HG02938 (cell line): ENCODE measurements around the gene CD226.
"Not testable (repeated sequence)": the region's sequence is repeated elsewhere in the genome, so short reads cannot be mapped to it uniquely, and the experiment has no call there.

Experiments
- ATAC-seq: cut with Tn5 transposase; IDR thresholded peaks from one replicate; pipeline ENCODE4 v1.9.1; 2021; ENCODE audit warnings: mild to moderate bottlenecking, moderate library complexity; ENCODE audit not compliant: unreplicated experiment

CD226 gene

GRCh38 chr18:69876490-69876889 lies 71.2 kb downstream of the CD226 start:
- ATAC-seq = no peak

- no peak for ATAC-seq
Observed at GRCh38 chr18:69874058-69874457, 73.6 kb downstream of the CD226 start.

- ATAC-seq = no peak
Observed at GRCh38 chr18:69872661-69873060, 75.0 kb downstream of the CD226 start.

GRCh38 chr18:69871363-69871762 lies 76.3 kb downstream of the CD226 start:
- ATAC-seq = no peak

DNA sequence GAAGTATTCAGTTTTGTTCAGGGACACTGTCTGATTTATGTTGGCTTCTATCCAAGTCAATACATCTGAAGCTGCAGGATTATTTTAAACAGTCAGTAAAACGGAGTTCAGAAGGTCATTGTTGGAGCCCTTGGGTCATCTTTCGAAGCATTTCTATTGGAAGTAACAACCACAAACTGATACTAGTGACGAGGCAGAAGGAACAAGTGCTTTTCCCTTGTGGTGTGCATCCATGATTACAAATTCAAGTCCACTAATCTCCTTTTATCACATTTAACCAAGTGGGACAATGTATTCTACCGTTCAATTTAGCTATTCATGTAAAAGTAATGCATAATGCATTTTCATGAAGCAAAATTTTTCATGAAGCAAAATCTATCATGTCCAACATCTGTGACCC lies 76.9 kb downstream of the CD226 start:
- ATAC-seq = no peak

- ATAC-seq = no peak
Observed at GRCh38 chr18:69866212-69866611, 81.5 kb downstream of the CD226 start.

DNA sequence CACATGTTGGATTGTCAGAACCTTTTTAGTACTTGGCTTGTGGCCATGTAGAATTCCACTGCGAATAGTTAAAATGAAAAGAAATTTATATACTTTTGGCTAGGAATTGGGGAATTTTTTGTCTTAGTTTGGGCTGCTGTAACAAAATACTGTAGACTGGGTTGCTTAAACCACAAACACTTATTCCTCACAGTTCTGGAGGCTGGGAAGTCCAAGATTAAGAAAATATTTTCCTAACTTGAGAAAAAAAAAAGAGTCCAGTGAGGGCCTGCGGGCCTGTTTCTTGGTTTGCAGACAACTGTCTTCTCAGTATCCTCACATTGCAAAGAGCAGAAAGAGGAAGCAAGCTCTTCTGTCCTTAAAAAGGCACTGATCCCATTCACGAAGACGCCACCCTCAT lies 81.9 kb downstream of the CD226 start:
- no peak for ATAC-seq

- peak; percentile 92 for ATAC-seq
Observed at GRCh38 chr18:69864802-69865201, 82.9 kb downstream of the CD226 start.

GRCh38 chr18:69858897-69859296 lies 88.8 kb downstream of the CD226 start:
- ATAC-seq = no peak

GRCh38 chr18:69854455-69854854 lies 93.2 kb downstream of the CD226 start:
- no peak for ATAC-seq

- ATAC-seq = no peak
Observed at GRCh38 chr18:69853051-69853450, 94.6 kb downstream of the CD226 start.

DNA sequence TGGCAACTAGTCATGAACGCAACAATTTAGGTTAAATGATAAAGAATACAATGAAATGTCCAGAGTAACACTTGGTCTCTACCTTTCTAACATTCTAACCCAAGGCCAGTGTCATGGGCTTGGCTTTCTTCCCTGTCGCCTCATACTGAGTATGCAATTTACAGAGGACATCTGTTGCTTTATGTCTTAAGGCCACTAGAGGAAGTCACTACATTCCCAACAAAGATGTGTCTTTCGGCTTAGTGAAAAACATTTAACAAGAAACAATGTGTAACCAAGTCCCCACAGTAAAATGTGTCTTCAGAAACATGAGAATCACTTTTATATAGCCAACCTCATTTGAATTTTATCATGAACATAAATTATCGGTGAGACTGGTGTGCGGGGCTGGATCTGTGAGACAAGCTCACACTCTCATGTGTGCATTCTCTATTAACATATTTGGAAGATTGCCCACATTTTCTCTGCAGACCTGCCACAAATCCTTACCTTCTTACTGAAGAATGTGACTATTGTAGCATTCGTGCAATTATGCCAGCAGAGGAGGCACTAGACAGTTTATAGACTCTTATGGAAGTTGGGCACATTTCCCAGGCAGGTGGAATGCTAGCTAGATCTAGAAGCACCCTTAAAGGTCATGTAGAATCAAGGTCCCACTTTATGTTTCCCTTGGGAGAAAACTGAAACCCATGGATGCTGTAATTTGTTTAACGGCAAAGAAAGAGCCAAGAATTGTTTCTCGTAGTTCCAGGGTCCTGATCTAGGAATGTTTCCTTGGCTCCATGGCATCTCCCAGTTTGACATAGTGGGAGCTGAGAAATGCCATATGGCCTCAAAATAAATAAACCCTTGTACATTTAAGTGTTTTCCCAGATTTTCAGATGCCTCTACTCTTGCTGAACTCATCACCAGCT lies 101.8 kb downstream of the CD226 start:
- no peak for ATAC-seq

DNA sequence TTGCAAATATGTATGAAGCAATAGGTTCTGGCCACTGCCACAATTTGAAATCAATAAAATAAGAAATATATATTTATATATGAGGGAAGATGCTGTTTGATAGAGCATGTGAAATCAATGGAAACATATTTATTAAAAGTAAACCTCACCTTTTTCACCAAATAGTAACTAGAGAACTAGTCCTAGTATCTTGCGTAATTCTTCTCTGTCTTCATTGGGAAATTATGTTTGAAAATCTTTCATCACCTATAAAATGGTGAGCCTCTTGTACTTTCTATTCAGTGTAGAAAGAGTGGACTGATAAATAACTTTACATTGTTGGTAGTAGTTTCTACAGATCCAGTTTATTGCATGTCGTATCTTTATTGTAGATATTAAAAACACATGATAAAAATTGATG lies 103.0 kb downstream of the CD226 start:
- ATAC-seq = no peak

DNA sequence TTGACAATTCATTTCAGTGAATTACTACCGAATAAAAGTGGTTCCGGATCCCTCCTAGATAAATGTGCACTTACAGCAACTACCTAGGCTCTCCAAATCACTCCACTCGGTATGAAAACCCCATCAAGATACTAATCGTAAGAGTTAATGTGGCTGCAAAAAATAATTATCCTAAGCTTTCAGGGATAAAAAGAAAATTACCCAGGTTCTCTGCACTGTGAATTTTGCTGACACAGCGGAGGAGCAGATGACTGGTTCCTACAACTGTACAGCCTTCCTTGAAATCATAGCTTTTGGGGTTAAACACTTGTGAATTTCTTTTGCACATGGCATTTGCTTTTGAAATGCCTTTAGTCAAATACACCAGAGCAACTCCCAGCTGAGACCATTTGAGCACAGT lies 104.7 kb downstream of the CD226 start:
- ATAC-seq = no peak

DNA sequence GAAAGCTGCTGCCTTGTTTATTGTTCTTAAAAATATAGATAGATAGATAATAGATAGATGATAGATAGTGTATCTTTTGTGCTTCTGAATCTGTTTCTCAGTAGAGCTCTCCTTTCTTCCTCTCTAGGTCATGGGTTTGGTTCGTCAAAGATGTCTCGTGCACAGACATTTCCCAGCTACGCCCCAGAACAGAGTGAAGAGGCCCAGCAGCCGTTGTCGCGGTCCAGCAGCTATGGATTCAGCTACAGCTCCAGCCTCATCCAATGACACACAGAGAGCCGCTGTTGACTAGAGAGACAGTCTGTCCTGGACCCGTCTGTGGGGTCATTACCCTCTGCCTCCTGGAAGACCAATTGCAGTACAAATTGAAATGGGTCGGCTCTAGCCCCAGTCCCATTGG lies 106.6 kb downstream of the CD226 start:
- ATAC-seq = no peak

DNA sequence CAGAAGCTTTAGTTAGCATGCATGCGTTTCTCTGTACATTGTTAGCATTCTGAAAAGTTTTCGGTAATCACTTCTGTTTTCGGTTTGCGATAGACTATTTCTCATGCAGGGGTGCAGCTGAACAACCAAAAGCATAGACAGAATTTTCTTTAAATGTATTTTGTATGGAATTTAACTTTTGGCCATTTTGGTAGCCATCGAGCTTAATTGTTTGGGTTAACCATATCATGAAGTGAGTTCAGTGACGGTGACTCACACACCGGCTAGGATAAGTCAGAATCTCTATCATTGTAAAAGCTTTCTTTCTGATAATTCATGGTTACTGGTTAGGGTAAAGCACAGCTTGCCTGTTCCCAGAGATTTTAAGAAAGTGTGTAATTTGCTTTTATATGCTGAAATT lies 107.2 kb downstream of the CD226 start:
- ATAC-seq = no peak

GRCh38 chr18:69840001-69840400 lies 107.7 kb downstream of the CD226 start:
- ATAC-seq = no peak

DNA sequence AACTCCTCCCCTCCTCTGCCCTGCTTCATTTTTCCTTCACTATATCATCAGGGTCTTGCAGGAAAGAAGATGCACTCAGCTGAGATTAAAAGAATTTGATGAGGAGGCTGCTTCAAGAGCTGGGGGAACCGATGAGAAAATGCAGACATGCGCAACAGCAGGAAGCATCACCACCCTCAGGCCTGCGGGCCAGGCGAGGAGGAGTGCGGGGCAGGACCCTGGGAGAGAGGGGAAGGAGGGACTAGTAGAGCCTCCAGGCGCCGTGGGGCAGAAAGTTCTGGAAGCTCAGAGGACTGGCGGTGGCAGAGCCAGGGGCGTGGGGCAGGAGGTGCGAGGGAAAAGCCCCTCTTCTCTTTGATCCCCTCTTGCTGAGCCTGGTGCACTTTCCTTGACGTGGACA lies 108.2 kb downstream of the CD226 start:
- no peak for ATAC-seq

- no peak for ATAC-seq
Observed at GRCh38 chr18:69838620-69839411, 108.9 kb downstream of the CD226 start.

DNA sequence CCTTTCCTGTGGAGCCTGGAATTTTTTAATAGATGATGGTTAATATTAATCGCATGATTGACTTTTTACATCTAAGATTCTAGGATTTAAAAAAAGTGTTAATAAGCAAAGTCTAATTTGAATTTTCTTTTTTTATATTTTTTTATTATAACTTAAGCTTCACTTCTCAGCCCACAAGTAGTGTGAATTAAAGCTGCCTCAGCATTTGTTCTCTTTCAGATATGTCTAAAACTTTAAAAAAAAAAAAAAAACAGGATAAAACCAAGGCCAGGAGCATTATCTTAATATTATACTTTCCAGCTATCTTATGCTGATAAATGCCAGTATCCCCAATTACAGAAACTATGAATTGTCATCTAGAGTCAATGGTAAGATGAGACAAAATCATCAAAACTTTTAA lies 109.7 kb downstream of the CD226 start:
- ATAC-seq = no peak

DNA sequence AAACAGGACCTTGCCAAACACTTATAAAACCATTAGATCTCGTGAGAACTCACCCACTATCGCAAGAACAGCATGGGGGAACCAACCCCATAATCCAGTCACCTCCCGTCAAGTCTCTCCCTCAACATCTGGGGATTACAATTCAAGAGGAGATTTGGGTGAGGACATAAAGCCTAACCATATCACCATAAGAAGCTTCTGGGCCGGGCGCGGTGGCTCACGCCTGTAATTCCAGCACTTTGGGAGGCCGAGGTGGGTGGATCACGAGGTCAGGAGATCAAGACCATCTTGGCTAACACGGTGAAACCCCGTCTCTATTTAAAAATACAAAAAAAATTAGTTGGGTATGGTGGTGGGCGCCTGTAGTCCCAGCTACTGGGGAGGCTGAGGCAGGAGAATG lies 112.7 kb downstream of the CD226 start:
- ATAC-seq = not testable (repeated sequence)

- no peak for ATAC-seq
Observed at GRCh38 chr18:69830189-69830588, 117.5 kb downstream of the CD226 start.
